HTR-8/SVneo (cell line): Measurements from ENCODE around the gene RABGAP1.

Experiments
- DNase-seq: peaks from one replicate; pipeline ENCODE4 v3.0.0; 2011; ENCODE audit warnings: low spot score, mixed read lengths; ENCODE audit not compliant: insufficient read length
- FAIRE-seq: peaks from 2 replicates; lab custom pipeline; 2011; peaks lifted over from hg19 to GRCh38; lab: Jason Lieb, UNC

Gene RABGAP1

GRCh38 chr9:123003466-123003865 is 62.6 kb downstream of the RABGAP1 start:
- DNase-seq (no peak), FAIRE-seq (no peak)

GRCh38 chr9:123005964-123006363 is 65.1 kb downstream of the RABGAP1 start:
- FAIRE-seq: no peak
- DNase-seq: no peak

- FAIRE-seq: no peak
- DNase-seq: no peak
Observed at GRCh38 chr9:123007269-123007668, 66.4 kb downstream of the RABGAP1 start.

GRCh38 chr9:123008909-123009308 is 68.1 kb downstream of the RABGAP1 start:
- no peak for FAIRE-seq
- no peak for DNase-seq

GRCh38 chr9:123011380-123011779 is 70.6 kb downstream of the RABGAP1 start:
- FAIRE-seq: no peak
- DNase-seq: no peak

GRCh38 chr9:123011878-123012528 is 71.2 kb downstream of the RABGAP1 start:
- no peak for DNase-seq
- no peak for FAIRE-seq

- FAIRE-seq (no peak), DNase-seq (no peak)
Observed at GRCh38 chr9:123016631-123017030, 75.8 kb downstream of the RABGAP1 start.

- FAIRE-seq: no peak
- DNase-seq: no peak
Observed at GRCh38 chr9:123020796-123021195, 80.0 kb downstream of the RABGAP1 start.

GRCh38 chr9:123026425-123026824 is 85.6 kb downstream of the RABGAP1 start:
- FAIRE-seq (no peak), DNase-seq (no peak)

GRCh38 chr9:123027517-123027916 is 86.7 kb downstream of the RABGAP1 start:
- DNase-seq (no peak), FAIRE-seq (no peak)

GRCh38 chr9:123028136-123028535 is 87.3 kb downstream of the RABGAP1 start:
- DNase-seq (no peak), FAIRE-seq (no peak)

GRCh38 chr9:123028973-123029372 is 88.2 kb downstream of the RABGAP1 start:
- FAIRE-seq (no peak), DNase-seq (no peak)

GRCh38 chr9:123031963-123032362 is 91.1 kb downstream of the RABGAP1 start:
- FAIRE-seq (no peak), DNase-seq (no peak)

GRCh38 chr9:123033352-123033751 is 92.5 kb downstream of the RABGAP1 start, which contains the start of gene GPR21:
Gene GPR21 (plus strand): TSS chr9:123033667. CDS start chr9:123034567, 900 bp downstream.
- FAIRE-seq (no peak), DNase-seq (no peak)

GRCh38 chr9:123033864-123034601 is 93.2 kb downstream of the RABGAP1 start:
- no peak for FAIRE-seq
- no peak for DNase-seq

- DNase-seq (no peak), FAIRE-seq (no peak)
Observed at GRCh38 chr9:123034881-123035510, 94.2 kb downstream of the RABGAP1 start.

GRCh38 chr9:123035791-123036190 is 95.0 kb downstream of the RABGAP1 start:
- DNase-seq: no peak
- FAIRE-seq: no peak

- FAIRE-seq (no peak), DNase-seq (no peak)
Observed at GRCh38 chr9:123036893-123037545, 96.2 kb downstream of the RABGAP1 start.

- DNase-seq (no peak), FAIRE-seq (no peak)
Observed at GRCh38 chr9:123039617-123040219, 98.9 kb downstream of the RABGAP1 start.

GRCh38 chr9:123040801-123041200 is 100.0 kb downstream of the RABGAP1 start:
- DNase-seq (no peak), FAIRE-seq (no peak)
